SK-N-SH treated with all-trans-retinoic acid at 6 μM for 48 hours (cell line): ENCODE measurements around the gene SYCE1.
"Not testable (repeated sequence)": the region's sequence is repeated elsewhere in the genome, so short reads cannot be mapped to it uniquely, and the experiment has no call there.

ENCODE experiments used
- ARNTL ChIP-seq: fragments of 450-650 bp; formaldehyde crosslinking; IDR thresholded peaks from 2 replicates; pipeline ENCODE4 v1.5.0; 2020; ENCODE audit warnings: low read depth, mild to moderate bottlenecking, moderate library complexity, borderline replicate concordance
- BACH2 ChIP-seq: fragments of 250-450 bp; sonication (Bioruptor Pico); IDR thresholded peaks from 2 replicates; pipeline ENCODE4 v1.9.0; 2021; ENCODE audit warnings: mild to moderate bottlenecking, borderline replicate concordance
- CREB5 ChIP-seq: fragments of 250-450 bp; sonication (Bioruptor Pico); IDR thresholded peaks from 2 replicates; pipeline ENCODE4 v1.5.1; 2020; ENCODE audit warnings: low read depth, mild to moderate bottlenecking, moderate library complexity
- ESRRG ChIP-seq: fragments of 250-450 bp; sonication (Bioruptor Pico); IDR thresholded peaks from 2 replicates; pipeline ENCODE4 v1.6.1; 2021; ENCODE audit warnings: mild to moderate bottlenecking
- OSR1 ChIP-seq: fragments of 250-450 bp; sonication (Bioruptor Pico); IDR thresholded peaks from 2 replicates; pipeline ENCODE4 v1.8.0; 2022; ENCODE audit warnings: moderate library complexity, mild to moderate bottlenecking, inconsistent platforms
- PATZ1 ChIP-seq: fragments of 250-450 bp; sonication (Bioruptor Pico); IDR thresholded peaks from 2 replicates; pipeline ENCODE4 v1.8.0; 2020; ENCODE audit warnings: mild to moderate bottlenecking, moderate library complexity, borderline replicate concordance
- PPARA ChIP-seq: fragments of 250-450 bp; sonication (Bioruptor Pico); IDR thresholded peaks from 2 replicates; pipeline ENCODE4 v1.5.0; 2020; ENCODE audit warnings: mild to moderate bottlenecking, borderline replicate concordance
- RARB ChIP-seq: fragments of 250-450 bp; sonication (Bioruptor Pico); IDR thresholded peaks from 2 replicates; pipeline ENCODE4 v1.8.0; 2021; ENCODE audit warnings: mild to moderate bottlenecking, moderate library complexity
- SNAI2 ChIP-seq: fragments of 250-450 bp; sonication (Bioruptor Pico); IDR thresholded peaks from 2 replicates; pipeline ENCODE4 v1.5.0; 2020; ENCODE audit warnings: mild to moderate bottlenecking, moderate library complexity
- TOX ChIP-seq: fragments of 250-450 bp; sonication (Bioruptor Pico); IDR thresholded peaks from 2 replicates; pipeline ENCODE4 v1.8.0; 2021; ENCODE audit warnings: mild to moderate bottlenecking, moderate library complexity, borderline replicate concordance
- TSHZ2 ChIP-seq: fragments of 250-450 bp; sonication (Bioruptor Pico); IDR thresholded peaks from 2 replicates; pipeline ENCODE4 v1.5.0; 2020; ENCODE audit warnings: mild to moderate bottlenecking, moderate library complexity
- ZFP3 ChIP-seq: fragments of 250-450 bp; sonication (Bioruptor Pico); IDR thresholded peaks from 2 replicates; pipeline ENCODE4 v1.5.0; 2020; ENCODE audit warnings: mild to moderate bottlenecking, moderate library complexity
- ZFP30 ChIP-seq: fragments of 450-650 bp; formaldehyde crosslinking; IDR thresholded peaks from 2 replicates; pipeline ENCODE4 v1.5.0; 2022; ENCODE audit warnings: mild to moderate bottlenecking, moderate library complexity
- ZNF8 ChIP-seq: fragments of 450-650 bp; formaldehyde crosslinking; IDR thresholded peaks from 2 replicates; pipeline ENCODE4 v1.5.0; 2020; ENCODE audit warnings: mild to moderate bottlenecking, moderate library complexity

GRCh38 chr10:133572055-133572454, 6.7 kb upstream of the SYCE1 start:
- not testable (repeated sequence) for TF ChIP-seq CREB5 (CRISPR knock-in tag); PATZ1; ESRRG; ZNF8; PPARA (CRISPR knock-in tag); ZFP30; ZFP3 (CRISPR knock-in tag); TSHZ2 (CRISPR knock-in tag); TOX (CRISPR knock-in tag); ARNTL; SNAI2 (CRISPR knock-in tag); RARB (CRISPR knock-in tag); BACH2 (CRISPR knock-in tag); OSR1
